T-helper 2 cell treated with Interferon-gamma antibody and Interleukin-4, amounts not matched to agents 100 ng/mL and 5 ng/mL, for 36 hours (primary cell): ENCODE measurements around the gene M1AP. TPM values are rescaled to one million over a fixed set of nuclear protein-coding genes. Genes with fewer than 3 reads are reported as not detected.

Source experiments
- intact Hi-C: fragments of 100-400 bp; cut with micrococcal nuclease; formaldehyde crosslinking; loops from one replicate; pipeline ENCODE4 v1.15.1; 2023
- total RNA-seq: library from RNA; stranded (reverse); gene quantifications from 2 replicates; pipeline ENCODE4 v1.2.3, GENCODE V29; 2022

M1AP gene, protein sequence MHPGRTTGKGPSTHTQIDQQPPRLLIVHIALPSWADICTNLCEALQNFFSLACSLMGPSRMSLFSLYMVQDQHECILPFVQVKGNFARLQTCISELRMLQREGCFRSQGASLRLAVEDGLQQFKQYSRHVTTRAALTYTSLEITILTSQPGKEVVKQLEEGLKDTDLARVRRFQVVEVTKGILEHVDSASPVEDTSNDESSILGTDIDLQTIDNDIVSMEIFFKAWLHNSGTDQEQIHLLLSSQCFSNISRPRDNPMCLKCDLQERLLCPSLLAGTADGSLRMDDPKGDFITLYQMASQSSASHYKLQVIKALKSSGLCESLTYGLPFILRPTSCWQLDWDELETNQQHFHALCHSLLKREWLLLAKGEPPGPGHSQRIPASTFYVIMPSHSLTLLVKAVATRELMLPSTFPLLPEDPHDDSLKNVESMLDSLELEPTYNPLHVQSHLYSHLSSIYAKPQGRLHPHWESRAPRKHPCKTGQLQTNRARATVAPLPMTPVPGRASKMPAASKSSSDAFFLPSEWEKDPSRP
- total RNA-seq, result 0.09 TPM in 1 of 2 replicates, not detected in the other

DNA sequence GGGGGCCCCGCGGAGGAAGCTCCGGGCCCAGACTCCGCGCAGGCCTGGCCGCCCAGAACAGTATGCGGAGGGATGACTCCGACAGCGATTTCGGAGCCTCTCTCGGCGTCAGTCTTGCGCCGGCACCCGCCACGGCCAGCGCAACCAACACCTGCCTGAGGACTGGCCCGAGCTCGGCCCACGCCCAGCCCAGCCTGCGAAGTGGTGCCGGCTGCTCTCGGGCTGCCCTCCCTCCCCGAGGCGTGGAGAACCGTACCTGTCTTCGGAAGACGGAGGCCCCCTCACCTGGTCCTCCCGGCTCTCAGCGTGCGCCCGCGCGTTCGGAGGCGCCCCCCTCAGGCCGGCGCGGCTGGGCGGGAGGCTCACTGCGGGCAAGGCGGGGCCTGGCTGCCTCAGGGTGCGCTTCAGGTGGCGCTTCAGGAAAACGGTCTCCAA is at the start of gene M1AP:
Gene M1AP, minus strand, starts transcription at position 322 of the 435 bp plus-strand sequence. CDS start 8,055 bp downstream, outside the sequence.
- intact Hi-C loops, result no loop called here

DNA sequence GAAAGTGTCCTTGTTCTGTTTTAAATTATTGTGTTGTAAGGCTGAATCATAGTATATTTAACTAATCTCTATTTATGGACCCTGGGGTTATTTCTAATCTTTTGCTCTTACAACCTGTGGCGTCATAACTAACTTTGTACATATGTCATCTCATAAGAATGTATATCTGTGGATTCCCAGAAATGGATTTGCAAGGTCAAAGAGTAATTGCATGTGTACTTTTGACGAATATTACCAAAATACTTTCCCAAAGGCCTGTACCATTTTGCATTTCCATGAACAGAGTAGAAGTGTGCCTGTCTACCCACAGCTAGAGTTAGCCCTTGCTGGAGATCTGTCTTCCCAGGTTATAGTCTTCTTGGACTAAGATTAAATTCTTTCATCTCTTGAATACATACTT is 48.7 kb upstream of the M1AP start:
- intact Hi-C loops, result no loop called here

DNA sequence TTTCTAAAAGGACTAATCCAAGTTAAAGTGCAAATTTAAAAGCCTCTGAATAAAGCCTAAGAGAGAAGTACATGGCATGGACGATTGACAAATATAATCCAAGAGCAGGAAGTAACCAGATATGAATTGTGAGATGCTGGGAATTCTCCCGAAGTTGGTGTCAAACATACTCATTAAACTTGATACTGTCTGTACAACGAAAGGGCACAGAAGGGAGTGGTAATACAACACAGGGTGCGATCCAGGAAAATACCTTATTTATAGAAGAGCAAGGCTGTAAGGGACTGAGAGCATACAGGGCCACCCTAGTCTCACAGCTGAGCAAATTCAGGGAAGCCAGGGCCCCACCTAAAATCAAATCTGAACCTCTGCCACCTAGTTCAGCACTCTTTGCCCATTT is 47.5 kb upstream of the M1AP start:
- intact Hi-C loops, result no loop called here

DNA sequence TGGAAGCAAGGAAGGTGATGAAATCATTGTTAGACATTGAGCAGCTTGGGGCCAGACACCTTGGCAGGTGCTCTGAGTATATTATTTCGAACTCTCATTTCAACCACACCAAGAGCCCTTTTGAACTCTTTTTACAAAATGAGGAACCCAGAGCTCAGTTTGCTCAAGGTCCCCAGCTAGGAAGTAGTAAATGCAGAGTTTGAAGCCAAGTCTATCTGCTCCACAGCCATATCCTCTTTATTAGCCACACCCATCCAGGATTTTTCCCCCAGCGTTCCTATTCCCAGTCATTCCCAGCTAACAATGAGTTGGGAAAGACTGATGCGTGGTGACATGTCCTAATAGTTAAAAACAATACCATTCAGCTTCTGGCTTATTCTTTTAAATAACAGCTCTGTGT is 46.2 kb upstream of the M1AP start:
- intact Hi-C loops, result no loop called here

DNA sequence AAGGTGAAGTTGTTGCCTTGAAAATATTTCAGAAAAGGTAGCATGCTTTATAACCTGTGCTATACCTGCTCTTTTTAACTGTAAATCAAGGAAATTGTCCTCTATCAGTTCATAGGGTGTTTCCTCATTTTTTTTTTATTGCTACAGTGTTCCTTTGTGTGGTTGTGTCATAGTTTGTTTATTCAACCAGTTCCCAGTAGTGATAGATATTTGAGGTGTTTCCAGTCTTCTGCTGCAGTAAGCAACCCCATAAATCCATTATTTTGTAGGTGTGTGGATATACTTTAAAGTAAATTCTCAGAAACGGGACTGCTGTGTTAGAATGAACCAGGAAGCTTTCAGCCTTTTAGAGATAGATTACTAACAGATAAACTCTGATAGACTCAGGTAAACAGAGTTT is 45.5 kb upstream of the M1AP start:
- intact Hi-C loops, result no loop called here

DNA sequence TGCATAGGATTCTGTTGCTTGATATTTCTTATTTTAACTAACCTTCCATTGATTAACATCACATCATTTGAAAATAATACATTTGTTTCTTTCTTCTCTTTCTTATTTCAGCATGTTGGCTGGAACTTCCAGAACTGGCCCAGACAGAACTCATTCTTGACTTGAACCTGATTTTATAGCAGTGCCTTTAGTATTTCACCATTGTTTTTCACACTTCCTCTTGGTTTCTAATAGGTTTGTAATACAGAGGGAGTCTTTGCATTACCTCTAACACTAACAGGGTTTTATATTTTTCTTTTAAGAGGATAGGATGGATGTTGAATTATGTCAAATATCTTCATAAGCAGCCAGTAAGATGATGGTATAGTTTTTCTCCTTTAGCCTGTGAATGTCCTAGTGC is 45.1 kb upstream of the M1AP start:
- intact Hi-C loops, result no loop called here

DNA sequence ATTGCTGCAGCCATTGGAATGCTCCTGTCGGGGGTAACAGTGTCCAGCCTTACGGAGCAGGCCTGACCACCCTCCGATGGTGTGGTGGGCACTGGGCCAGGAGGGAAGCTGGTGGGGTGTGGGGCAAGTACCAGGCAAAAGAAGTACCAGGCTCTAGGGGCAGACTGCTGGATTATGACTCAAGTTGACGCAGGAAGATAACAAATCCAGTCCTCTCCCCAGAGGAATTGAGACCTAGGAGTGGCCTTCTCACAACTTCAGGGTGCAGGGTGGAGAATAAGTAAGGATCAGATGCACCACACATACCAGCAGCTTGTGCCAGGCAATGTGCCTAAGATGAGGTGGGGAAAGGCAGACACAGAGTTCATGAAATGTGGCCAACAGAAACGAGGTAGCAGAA is 43.8 kb upstream of the M1AP start:
- intact Hi-C loops, result loop anchor here (2.0 kb wide), 1 partner anchor 185 kb away; no protein-coding TSS in a partner anchor

DNA sequence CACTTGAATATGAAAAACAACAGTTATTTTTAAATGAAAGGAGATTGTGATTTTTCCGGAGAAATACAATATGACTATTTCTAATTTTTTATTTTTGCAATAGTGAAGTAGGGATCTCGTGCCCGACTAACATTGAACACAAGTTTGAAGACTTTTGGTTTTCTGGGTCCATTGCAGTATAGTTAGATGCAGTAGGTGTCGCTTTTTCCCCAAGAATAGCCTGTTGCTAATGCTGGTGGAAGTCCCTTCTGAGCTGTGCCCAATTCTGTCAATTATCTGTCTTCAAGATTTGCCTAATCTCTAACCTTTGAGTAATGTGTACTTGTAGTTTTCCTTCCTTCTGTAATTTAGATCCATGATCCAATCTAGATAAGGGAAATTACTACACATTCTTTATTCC is 42.4 kb upstream of the M1AP start:
- intact Hi-C loops, result loop anchor here (2.0 kb wide), 1 partner anchor 186 kb away; no protein-coding TSS in a partner anchor

DNA sequence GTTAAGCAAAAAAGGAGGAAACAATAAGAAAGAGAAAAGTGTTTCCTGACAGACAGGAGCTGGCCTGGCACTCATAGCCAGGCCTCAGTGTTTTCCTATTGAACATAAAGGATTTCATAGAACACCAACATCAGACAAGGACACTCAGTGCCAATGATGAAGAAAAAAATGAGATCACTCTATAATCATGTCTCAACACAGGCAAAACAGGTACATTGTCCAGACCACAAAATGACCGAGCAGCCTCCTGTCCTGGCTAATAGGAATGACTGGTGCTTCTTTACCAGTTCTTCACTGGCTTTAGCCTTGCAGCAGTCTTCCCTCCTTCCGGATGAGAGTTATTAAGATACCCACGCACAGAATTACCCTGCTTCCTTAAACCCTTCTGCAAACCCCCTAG is 41.5 kb upstream of the M1AP start:
- intact Hi-C loops, result loop anchor here (2.0 kb wide), 1 partner anchor 187 kb away; no protein-coding TSS in a partner anchor

DNA sequence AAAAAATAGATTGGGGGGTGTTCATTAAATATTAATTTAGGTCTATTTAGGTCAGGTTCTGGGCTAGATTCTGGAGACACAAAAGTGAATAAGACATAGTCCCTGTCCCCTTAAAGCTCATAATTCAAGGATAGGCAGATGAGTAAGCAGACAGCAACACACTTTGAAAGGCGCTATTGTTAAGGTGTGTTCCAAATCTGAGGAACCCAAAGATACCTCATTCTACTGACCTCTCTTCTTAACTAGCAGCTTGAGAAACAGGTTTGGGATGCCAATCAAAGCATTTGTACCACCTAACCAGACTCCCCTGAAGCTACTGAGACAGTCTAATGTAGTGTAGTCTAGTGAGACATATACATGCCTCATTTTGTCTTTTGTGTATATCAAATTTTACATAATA is 40.8 kb upstream of the M1AP start:
- intact Hi-C loops, result no loop called here

DNA sequence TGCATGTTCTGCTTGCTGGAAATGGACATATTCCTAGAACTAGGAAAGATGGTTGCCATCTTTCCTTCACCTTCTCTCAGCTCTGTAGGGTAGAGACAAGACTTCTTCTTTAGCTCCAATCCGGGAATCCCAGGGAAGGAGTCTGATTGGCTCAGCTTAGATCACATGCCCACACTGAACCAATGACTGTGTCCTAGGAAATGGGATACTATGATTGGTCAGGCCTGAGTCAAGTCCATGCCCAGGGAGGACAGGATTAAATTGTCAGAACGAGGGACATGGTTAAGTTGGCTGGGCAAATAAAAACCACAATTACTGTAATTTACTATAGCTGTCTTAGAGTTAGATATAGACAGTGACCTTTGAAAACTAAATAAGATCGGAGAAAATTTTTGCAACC is 37.3 kb upstream of the M1AP start:
- intact Hi-C loops, result no loop called here

DNA sequence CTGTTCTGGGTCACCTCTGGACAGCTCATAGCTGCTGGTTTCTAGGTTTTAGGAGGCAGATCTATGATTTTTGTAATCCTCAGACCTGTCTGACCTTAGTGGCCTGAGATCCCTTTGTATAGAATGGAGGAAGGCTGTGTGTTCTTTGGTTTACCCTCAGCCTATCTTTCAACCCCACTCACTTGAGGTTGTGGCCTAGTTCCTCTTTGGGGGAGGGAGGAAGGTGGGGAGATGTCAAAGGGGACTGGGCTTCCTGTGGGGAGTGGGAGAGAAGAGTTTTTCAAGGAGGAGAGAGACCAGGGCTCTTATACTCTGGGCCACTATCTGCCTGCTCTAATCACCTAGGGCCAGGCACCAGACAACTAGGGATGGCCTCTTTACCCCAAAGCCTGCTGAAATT is 34.4 kb upstream of the M1AP start:
- intact Hi-C loops, result no loop called here

DNA sequence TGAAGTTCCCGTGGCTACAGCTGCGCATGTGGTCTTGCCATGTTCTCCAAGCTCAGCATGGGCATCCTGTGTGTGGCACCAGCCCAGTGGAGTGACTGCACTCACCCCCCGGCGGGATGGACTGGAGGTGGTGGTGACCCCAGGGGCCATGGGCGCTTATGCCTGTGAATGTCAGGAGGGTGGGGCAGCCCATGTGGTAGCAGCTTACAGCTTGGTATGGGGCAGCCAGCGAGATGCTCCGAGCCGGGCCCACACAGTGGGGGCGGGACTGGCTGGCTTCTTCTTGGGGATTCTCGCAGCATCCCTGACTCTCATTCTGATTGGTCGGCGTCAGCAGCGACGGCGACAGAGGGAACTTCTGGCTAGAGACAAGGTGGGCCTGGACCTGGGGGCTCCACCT is 31.5 kb upstream of the M1AP start:
- intact Hi-C loops, result no loop called here

DNA sequence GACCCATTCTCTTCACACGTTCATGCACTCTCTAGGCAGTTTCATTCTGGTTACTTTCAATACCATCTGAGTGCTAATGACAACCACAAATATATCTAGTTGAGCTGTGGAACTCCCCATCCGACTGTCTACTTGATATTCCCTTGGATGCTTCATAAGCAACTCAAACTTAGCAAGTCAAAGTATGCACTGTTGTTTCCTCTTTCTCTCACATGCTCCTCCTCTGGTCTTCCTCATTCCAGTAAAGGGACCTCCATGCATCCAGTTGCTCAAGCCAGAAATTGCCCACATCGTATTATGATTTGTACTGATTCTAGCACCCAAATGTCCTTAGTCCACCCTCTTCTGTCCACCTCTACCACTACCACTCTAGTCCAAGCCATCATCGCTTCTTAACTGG is 28.2 kb upstream of the M1AP start:
- intact Hi-C loops, result no loop called here

DNA sequence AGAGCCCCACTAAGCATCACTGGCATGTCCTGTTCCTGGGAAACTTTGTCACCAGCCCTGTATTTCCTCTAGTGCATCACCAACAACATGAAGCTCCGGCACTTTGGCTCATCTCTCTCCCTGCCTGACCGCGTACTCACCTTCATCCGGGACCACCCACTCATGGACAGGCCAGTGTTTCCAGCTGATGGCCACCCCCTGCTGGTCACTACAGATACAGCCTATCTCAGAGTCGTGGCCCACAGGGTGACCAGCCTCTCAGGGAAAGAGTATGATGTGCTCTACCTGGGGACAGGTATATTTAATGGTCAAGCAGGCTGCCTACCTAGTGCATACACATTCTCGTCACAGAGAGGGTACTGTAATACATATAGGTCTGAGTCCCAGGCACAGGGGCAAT is 27.0 kb upstream of the M1AP start:
- intact Hi-C loops, result no loop called here

DNA sequence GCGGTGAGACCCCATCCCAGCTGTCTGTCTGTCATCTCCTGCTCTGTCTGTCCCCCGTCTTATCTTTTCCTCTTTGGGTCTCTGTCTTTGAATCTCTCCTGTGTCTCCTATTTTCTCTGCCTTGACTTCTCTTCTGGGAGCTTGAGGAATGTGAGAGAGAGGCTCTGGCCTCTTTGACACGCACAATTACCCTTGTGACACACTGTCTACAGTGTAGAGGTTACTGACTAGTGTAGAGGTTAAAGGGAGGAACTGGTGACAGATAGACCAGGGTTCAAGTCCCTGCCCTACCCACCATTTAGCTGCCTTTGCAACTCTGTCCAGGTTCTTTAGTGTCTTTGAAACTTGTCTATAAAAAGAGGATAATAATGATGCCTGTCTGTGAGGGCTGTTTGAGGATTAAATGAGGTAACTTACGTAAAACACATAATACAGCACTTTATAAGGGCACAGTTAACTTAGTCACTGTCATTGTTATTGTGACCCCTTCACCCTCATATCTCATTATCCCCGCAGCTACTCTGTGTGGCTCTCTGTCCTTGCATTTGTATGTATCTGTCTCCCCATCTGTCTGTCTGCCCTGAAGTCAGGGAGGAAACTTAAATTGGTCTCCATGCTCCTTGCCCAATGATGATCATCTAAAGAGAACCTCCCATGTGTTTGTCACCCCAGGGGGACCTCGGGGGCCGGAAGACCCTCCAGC is 25.8 kb upstream of the M1AP start:
- intact Hi-C loops, result no loop called here

DNA sequence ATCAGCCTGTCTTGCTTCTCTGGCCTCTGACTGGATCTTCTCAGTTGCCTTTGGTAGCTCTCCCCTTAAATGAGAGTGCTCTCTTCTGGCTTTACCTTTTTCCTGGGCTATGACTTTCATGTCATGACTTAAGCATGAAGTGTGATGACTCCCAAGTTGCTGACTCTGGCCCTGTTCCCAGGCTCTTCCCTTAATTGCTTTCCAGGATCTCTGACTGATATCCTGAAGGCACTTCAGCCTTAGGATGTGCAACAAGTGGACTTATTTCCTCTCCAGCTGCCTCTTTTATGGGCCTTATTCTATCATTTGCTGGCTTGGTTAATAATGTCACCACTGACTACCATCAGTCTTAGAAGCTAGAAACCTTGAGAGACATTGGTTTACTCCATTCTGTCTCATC is 23.3 kb upstream of the M1AP start:
- intact Hi-C loops, result no loop called here

DNA sequence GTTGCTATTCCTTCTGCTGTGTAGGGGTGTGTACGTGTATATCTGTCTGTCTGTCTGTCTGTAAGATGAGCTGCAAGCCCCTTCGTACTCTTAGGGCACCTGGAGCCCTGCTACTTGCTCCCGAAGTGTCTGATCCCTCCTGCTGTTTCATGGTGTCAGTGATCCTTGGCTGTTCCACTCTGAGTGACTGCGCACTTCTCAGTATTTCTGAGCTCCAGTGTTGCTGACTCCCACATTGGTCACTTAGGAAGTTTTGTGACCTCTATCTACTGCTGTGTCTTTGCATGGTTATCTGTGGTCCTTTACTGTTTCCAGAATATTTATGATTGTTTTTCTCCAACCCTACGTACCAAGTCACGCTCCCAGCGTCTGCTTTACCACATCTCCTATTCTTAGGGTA is 22.1 kb upstream of the M1AP start:
- intact Hi-C loops, result no loop called here

DNA sequence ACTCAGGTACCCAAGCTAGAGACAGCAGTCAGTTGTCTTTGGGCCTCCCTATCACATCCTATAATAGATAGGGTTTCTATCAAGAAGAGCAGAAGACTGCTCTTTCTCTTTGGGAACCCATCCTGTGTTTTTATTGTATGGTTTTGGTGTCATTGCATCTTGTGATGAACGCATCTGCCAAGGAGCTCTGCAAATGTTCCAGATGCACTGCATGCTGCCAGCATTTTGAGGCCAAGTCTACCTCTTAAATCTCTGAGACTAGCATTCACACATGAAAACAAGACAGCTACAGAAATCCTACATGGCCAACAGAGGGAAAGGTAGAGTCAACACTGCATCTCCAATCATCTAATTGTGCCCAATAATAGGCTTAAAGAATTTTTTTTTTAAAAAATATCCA is 20.0 kb upstream of the M1AP start:
- intact Hi-C loops, result no loop called here

DNA sequence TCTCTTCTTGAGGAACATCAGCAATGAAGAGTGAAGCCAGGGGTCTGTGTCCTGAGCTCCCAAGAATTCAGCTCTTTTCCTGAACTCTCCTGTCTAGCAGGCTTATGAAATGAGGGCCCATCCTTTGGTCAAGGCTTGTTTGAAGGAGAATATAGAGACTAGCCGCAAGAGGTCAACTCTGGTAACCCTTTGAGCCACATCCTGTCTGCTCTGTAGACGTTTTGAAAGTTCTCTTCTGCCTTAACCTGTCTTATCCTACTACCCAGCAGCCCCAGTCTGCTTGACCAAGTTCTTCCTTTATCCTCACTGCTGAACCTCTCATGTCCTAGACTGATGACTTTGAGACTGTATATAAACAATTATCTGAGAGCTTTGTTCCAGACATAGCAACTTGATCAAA is 11.3 kb upstream of the M1AP start:
- intact Hi-C loops, result loop anchor here (10.0 kb wide), 1 partner anchor 155 kb away; the partner anchor contains the start of gene PCGF1

DNA sequence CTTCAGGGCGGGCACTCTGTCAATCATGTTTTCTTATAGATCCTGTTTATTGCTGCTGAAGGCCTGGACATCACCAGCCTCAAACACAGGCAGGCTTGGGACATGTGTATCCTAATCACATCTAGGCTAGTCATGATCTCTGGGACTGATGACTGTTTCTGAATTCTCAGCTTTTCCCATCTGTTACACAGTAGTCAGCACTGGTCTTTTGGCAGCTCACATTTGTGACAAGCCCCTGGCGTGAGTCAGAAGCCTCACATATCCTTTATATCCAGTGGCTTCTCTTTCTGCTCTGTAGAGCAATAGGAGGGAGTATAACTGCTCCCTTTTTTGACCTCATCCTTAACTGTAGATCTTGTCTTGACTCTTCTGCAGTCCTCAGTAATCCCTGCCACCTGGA is 10.4 kb upstream of the M1AP start:
- intact Hi-C loops, result loop anchor here (10.0 kb wide), 1 partner anchor 154 kb away; the partner anchor contains the start of gene PCGF1

DNA sequence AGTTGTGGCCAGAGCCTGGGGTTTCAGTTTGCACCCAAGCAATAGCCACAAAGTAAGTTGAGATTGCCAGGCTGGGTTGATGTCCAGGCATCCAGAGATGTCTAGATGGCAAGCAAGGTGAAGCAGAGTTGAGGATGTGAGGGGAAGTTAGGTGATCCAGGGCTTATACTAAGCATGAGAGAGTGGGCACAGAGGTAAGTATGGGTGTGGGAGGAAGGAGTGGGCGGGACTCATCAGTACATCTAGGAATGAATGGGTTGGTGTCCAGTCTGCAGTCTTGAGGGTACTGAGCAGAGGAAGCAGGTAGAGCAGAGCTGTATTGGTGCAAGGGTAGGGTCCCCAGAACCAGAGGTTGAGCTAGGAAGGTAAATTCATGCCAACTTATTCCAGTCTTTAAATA is 7.4 kb upstream of the M1AP start:
- intact Hi-C loops, result loop anchor here (2.0 to 10.0 kb wide), 2 partner anchors 151 to 179 kb away; partner anchors contain the start of genes HK2 and PCGF1
